Fibroblast of pulmonary artery (primary cell): ENCODE measurements around the gene TENM3.

Experiments
- DNase-seq: peaks from one replicate; pipeline ENCODE4 v3.0.0-alpha.2; 2010; ENCODE audit warnings: low read depth
- H3K4me3 ChIP-seq: replicated peaks from 2 replicates; pipeline ENCODE4 v1.5.1; 2011; ENCODE audit warnings: low read depth, mild to moderate bottlenecking, control low read depth, low read length, moderate library complexity
- CTCF ChIP-seq: IDR thresholded peaks from 2 replicates; pipeline ENCODE4 v1.5.1; 2011; ENCODE audit warnings: mild to moderate bottlenecking, control low read depth, low read length, inconsistent platforms; ENCODE audit errors: missing control alignments

The TENM3 gene

GRCh38 chr4:182589100-182589499 is 345.9 kb downstream of the TENM3 start:
- DNase-seq = no peak
- no peak for TF ChIP-seq CTCF

GRCh38 chr4:182593402-182593801 is 350.2 kb downstream of the TENM3 start:
- DNase-seq = no peak
- no peak overlapping the region for H3K4me3 ChIP-seq
- no peak for TF ChIP-seq CTCF

More at GRCh38 chr4:182589100-182589499, 345.9 kb downstream of the TENM3 start:
- no peak overlapping the region for H3K4me3 ChIP-seq

GRCh38 chr4:182593864-182594263 is 350.7 kb downstream of the TENM3 start:
- H3K4me3 ChIP-seq = no peak overlapping the region
- TF ChIP-seq CTCF = no peak
- DNase-seq = peak; percentile 80

- TF ChIP-seq CTCF = no peak
- DNase-seq = no peak
- no peak overlapping the region for H3K4me3 ChIP-seq
Observed at GRCh38 chr4:182600093-182600492, 356.9 kb downstream of the TENM3 start.

- H3K4me3 ChIP-seq = no peak overlapping the region
- DNase-seq = no peak
- no peak for TF ChIP-seq CTCF
Observed at GRCh38 chr4:182600856-182601255, 357.7 kb downstream of the TENM3 start.

GRCh38 chr4:182604161-182604622 is 361.0 kb downstream of the TENM3 start:
- DNase-seq = peak; percentile 61
- H3K4me3 ChIP-seq = no peak overlapping the region
- no peak for TF ChIP-seq CTCF

- no peak overlapping the region for H3K4me3 ChIP-seq
- no peak for TF ChIP-seq CTCF
- peak; percentile 53 for DNase-seq
Observed at GRCh38 chr4:182604953-182605352, 361.8 kb downstream of the TENM3 start.
